Ascending aorta (tissue), 2 donors: ENCODE results near the gene ANTKMT. TPM values are rescaled to one million over a fixed set of nuclear protein-coding genes. Genes with fewer than 3 reads are reported as not detected.
A peak's percentile ranks its signal among the peaks of the same experiment; 100 is the strongest.

Experiments
- DNase-seq, 2 donors: peaks; one replicate each; pipeline ENCODE4 v3.0.0-alpha.2; 2019; ENCODE audit warnings: low spot score in 2 of 2
- H3K27ac ChIP-seq, 2 donors: fragments of 200-600 bp; sonication (generic); one replicate each; pipeline ENCODE4 v1.5.1; 2016 to 2017; ENCODE audit warnings: mild to moderate bottlenecking in 1 of 2
- H3K27me3 ChIP-seq: fragments of 200-600 bp; sonication (generic); one replicate; pipeline ENCODE4 v1.5.1; 2017
- H3K36me3 ChIP-seq, 2 donors: fragments of 200-600 bp; sonication (generic); one replicate each; pipeline ENCODE4 v1.5.1; 2016
- H3K4me1 ChIP-seq, 2 donors: fragments of 200-600 bp; sonication (generic); one replicate each; pipeline ENCODE4 v1.5.1; 2016 to 2017; ENCODE audit warnings: mild to moderate bottlenecking in 1 of 2
- H3K4me3 ChIP-seq, 2 donors: fragments of 200-600 bp; sonication (generic); one replicate each; pipeline ENCODE4 v1.5.1; 2016 to 2017; ENCODE audit warnings: mild to moderate bottlenecking in 1 of 2
- H3K9me3 ChIP-seq, 2 donors: fragments of 200-600 bp; sonication (generic); one replicate each; pipeline ENCODE4 v1.5.1; 2016
- intact Hi-C: fragments of 100-400 bp; cut with DNase I; formaldehyde crosslinking; loops from one replicate; pipeline ENCODE4 v1.15.1; 2023
- total RNA-seq: library from RNA; depleted of rRNA; stranded (reverse); fragments of >200 nt; gene quantifications from one replicate; pipeline ENCODE4 v1.1.0, GENCODE V29; 2016
- TF ChIP-seq, protein P1 (sequence below), 3 experiments: fragments of 200-600 bp in 2 of 3; fragments of 450-650 bp in 1 of 3; sonication (generic) in 2 of 3; IDR thresholded peaks; one replicate each; pipeline ENCODE4 v1.5.1; 2016 to 2019; ENCODE audit warnings: antibody characterized with exemption in 3 of 3, mild to moderate bottlenecking in 1 of 3, moderate library complexity in 1 of 3

Gene ANTKMT
- total RNA-seq, 1 donor from 2014 or later, result 105 TPM

DNA sequence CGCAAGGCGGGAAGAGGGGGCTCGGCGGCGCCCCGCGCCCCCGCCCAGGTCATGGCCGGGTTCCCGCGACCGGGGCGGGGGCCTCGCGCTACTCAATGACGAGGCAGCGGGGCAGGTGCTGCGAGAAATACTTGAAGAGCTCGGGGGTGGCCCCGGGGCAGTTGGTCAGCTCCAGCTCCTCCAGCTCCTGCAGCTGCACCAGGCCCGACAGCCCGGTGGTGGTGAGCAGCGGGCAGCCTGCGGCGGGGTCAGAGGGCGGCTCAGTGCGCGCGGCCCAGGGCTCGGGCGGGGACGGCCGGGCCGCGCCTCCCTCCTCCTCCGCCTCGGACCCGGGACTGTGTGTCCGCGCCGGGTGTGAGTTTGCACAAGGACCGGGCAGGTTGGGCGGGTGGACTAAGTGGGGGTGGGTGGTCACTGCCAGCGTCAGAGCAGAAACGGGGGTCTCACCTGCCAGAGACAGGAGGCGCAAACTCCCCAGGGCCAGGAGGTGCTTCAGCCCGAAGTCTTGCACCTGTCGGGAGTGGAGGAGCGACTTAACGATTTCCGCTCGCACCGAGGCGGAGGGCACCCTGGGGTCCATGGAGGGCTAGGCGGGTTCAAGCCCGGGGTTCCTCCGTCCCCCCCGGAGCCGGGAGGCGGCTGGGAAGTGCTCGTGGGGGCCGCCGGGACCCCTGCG, 26.6 kb upstream of the ANTKMT start:
- DNase-seq, result no peak
- Histone ChIP-seq H3K27ac (no peak overlapping the region), H3K4me1 (peaks cover 12 to 13% of the 10 kb centered on the region in 2 donors), H3K36me3 (no peaks in the 10 kb centered on the region), H3K9me3 (no peaks in the 10 kb centered on the region), H3K27me3 (peaks cover 28% of the 10 kb centered on the region), H3K4me3 (peak overlapping the region; percentile 9 to 45)
- intact Hi-C loops, result no loop called here
- TF ChIP-seq, protein P1, sequence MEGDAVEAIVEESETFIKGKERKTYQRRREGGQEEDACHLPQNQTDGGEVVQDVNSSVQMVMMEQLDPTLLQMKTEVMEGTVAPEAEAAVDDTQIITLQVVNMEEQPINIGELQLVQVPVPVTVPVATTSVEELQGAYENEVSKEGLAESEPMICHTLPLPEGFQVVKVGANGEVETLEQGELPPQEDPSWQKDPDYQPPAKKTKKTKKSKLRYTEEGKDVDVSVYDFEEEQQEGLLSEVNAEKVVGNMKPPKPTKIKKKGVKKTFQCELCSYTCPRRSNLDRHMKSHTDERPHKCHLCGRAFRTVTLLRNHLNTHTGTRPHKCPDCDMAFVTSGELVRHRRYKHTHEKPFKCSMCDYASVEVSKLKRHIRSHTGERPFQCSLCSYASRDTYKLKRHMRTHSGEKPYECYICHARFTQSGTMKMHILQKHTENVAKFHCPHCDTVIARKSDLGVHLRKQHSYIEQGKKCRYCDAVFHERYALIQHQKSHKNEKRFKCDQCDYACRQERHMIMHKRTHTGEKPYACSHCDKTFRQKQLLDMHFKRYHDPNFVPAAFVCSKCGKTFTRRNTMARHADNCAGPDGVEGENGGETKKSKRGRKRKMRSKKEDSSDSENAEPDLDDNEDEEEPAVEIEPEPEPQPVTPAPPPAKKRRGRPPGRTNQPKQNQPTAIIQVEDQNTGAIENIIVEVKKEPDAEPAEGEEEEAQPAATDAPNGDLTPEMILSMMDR (IDR thresholded peaks at IDR 0.05), result no peak

GRCh38 chr16:694863-695354, 26.0 kb upstream of the ANTKMT start:
- peaks cover 29% of the 10 kb centered on the region for H3K27me3 ChIP-seq
- H3K36me3 ChIP-seq, result no peaks in the 10 kb centered on the region
- peaks cover 6 to 8% of the 10 kb centered on the region in 2 donors for H3K4me1 ChIP-seq
- H3K9me3 ChIP-seq, result no peaks in the 10 kb centered on the region
- peak overlapping the region; percentile 9 to 45 for H3K4me3 ChIP-seq
- DNase-seq, result no peak
- intact Hi-C loops, result no loop called here
- H3K27ac ChIP-seq, result no peak overlapping the region
- TF ChIP-seq, protein P1 (IDR thresholded peaks at IDR 0.05), result no peak

DNA sequence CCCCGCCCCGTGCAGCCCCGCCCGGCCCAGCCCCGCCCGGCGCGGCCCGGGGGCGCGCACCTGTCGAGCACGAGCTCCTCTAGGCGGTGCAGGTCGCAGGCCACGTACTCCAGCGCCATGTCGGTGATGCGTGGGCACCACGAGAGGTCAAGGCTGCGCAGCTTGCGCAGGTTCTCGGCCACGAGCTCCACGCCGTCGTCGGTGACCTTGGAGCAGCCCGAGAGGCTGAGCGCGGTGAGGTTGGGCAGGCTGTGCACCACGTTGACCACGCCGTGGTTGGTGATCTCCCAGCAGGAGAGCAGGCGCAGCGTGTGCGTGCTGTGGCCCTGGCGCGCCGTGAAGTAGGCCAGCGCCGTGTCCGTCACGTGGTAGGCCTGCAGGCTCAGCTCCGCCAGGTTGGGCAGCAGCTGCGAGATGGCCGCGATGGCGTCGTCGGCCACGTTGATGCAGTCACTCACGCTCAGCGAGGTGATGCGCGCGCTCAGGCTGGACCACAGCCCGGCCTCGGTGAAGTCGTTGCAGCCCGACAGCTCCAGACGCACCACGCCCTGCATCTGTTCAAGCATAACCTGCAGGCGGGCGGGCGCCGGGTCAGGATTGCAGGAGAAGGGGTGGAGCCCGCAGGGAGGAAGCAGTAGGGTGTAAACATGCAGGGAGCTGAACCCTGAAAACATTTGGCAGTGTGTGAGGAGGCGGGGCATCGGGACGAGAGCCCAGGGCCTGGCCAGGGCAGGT, 25.4 kb upstream of the ANTKMT start:
- Histone ChIP-seq H3K27ac (no peak overlapping the region), H3K4me3 (peak overlapping the region; percentile 2 to 45), H3K27me3 (peaks cover 35% of the 10 kb centered on the region), H3K9me3 (no peaks in the 10 kb centered on the region), H3K4me1 (peaks cover 6 to 8% of the 10 kb centered on the region in 2 donors), H3K36me3 (no peaks in the 10 kb centered on the region)
- intact Hi-C loops, result no loop called here
- TF ChIP-seq, protein P1 (IDR thresholded peaks at IDR 0.05), result no peak
- no peak for DNase-seq

DNA sequence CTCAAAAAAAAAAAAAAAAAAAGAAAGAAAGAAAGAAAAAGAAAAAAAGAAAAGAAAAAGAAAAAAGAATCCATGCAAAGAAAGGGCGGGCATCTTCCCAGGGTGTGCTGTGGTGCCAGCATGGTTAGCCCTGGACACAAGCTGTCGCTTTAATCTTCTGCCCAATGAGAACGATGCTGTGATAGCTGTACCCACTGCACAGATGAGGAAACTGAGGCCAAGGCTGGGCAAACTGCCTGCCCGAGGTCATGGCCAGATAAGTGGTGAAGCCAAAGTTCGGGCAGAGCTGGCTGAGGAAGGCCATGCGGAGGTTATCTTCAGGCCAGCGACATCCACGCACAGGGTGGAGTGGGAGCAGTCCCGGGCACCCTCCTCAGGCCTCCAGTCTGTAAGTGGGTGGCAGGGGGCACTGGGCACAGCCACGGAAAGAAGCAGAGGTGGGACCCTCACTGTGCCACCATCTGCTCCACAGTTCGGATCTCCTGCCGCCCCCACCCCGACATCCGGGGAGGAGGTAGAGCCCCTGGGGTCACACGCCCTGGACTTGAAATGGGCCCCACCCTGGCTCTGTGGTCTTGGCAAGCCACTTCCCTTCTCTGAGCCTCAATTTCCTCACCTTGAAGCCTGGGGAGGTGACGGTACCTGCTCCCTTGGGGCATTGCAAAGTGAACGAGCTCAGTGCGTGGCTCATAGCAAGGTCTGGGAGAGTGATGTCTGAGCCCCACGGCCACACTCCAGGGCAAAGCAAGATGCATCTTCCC, 21.9 kb upstream of the ANTKMT start:
- Histone ChIP-seq H3K4me3 (no peak overlapping the region), H3K4me1 (peaks cover 6 to 7% of the 10 kb centered on the region in 2 donors), H3K9me3 (no peaks in the 10 kb centered on the region), H3K36me3 (no peaks in the 10 kb centered on the region), H3K27ac (no peak overlapping the region), H3K27me3 (peaks cover 38% of the 10 kb centered on the region)
- DNase-seq, result no peak
- intact Hi-C loops, result no loop called here
- TF ChIP-seq, protein P1 (IDR thresholded peaks at IDR 0.05), result no peak

DNA sequence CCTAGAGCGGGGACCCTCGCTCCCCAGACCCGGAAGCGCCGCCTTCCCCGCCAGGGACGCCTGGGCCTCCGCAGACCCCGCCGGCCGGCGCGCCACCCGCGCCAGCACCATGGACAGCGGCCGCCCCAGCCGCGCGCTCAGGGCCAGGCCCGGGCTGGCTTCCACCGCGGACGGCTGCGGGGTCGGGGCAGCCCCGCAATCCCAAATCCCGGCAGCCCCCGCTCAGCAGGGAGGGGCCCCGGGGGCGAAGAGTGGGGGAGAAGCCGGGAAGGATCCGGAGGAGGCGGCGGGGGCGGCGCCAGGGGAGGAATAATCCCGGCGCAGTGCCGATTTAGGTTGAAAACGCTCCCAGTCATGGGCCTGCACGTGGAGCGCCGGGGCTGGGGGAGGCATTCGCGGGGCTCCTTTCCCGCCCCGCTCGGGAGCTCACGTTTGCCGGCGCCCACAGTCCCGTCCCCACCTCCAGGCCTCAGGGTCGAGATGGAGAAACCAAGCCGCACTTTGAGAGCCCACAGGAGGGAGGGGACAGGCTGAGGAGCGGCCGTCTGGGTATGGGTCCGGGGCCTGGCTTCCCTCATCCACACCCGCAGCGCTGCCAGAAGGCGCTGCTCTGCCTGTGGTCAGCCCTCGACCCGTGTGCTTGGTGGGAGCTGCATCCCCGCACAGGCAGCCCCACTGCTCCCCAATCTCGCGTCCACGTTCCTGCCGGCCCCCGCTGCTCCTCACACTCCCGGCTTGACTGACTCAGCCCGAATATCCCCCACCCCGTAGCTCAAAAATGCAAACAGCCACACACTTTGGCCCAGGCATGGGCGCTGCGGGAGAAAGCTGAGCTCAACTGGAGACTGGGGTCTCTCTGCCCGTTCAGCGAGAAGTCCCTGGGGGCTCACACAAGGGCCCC, 20.0 kb upstream of the ANTKMT start:
- intact Hi-C loops, result no loop called here
- TF ChIP-seq, protein P1 (IDR thresholded peaks at IDR 0.05), result no peak
- Histone ChIP-seq H3K27ac (no peak overlapping the region), H3K36me3 (no peaks in the 10 kb centered on the region), H3K4me1 (peaks cover 0 to under 1% of the 10 kb centered on the region in 2 donors), H3K4me3 (no peak overlapping the region), H3K9me3 (no peaks in the 10 kb centered on the region), H3K27me3 (peaks cover 29% of the 10 kb centered on the region)
- DNase-seq, result no peak
